Right lobe of liver (tissue), 4 donors: ENCODE results near the gene PTS.

ENCODE experiments used
- POLR2A ChIP-seq: fragments of 450-650 bp; IDR thresholded peaks from one replicate; pipeline ENCODE4 v1.6.1; 2017; ENCODE audit warnings: antibody characterized with exemption, mild to moderate bottlenecking
- TF ChIP-seq, protein P1 (sequence below), 4 donors: fragments of 200-600 bp in 3 of 4; fragments of 450-650 bp in 1 of 4; IDR thresholded peaks; one replicate each; pipeline versions ENCODE4 v1.5.1 to v1.8.0; 2016 to 2022; ENCODE audit warnings: antibody characterized with exemption in 4 of 4, mild to moderate bottlenecking in 2 of 4
- donor health status: DM: no; HTN: no; CAD: no.
- donor health status: DM: no; HTN: no; CAD: no.
- donor health status: DM: no; HTN: yes; CAD: no.

DNA sequence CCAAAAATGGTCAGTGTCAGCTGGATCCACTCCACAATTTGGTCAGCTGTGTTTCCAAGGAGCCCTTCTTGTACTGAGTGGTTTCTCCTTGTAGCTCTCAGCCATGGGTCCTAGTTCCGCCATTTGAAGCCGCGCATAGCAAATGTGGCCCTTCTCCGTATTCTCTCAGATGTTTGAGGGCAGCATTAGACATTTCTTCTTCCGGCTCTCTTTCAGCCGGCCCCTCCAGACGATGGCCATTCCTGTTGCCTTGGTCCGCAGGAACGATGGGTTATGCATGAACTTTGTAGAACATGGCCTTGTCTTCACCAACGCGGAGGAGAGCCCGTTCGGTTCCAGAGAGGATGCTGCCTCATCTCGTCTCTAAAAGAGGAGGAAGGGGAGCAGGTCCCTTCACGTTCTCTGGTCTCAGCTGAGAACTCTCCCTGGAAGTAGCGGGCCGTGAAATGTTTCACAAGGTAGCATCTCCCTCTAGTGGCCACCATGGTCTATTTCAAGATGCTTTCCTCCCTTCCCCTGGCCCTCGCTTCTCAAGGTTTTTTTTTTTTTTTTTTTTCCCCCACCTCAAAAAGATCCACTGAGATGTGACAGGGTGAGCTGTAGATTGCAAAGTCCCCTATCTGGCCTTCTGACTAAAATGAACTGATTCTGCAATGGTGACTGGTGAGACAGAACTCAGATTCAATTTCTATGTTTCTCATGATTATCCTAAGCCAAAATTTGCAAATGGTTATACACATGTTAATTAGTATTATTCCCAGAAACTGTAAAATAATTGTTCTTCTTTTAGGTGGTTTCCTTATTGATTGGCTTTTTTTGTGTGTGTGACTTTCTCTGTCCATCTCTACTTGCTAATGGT, 54.3 kb downstream of the PTS start:
- TF ChIP-seq, protein P1, sequence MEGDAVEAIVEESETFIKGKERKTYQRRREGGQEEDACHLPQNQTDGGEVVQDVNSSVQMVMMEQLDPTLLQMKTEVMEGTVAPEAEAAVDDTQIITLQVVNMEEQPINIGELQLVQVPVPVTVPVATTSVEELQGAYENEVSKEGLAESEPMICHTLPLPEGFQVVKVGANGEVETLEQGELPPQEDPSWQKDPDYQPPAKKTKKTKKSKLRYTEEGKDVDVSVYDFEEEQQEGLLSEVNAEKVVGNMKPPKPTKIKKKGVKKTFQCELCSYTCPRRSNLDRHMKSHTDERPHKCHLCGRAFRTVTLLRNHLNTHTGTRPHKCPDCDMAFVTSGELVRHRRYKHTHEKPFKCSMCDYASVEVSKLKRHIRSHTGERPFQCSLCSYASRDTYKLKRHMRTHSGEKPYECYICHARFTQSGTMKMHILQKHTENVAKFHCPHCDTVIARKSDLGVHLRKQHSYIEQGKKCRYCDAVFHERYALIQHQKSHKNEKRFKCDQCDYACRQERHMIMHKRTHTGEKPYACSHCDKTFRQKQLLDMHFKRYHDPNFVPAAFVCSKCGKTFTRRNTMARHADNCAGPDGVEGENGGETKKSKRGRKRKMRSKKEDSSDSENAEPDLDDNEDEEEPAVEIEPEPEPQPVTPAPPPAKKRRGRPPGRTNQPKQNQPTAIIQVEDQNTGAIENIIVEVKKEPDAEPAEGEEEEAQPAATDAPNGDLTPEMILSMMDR (IDR thresholded peaks at IDR 0.05): peak; percentile 60 to 65 (median 64)
- TF ChIP-seq POLR2A: no peak
